ENCODE measurements around the gene CNTN4. TPM values are rescaled to one million over a fixed set of nuclear protein-coding genes. Genes with fewer than 3 reads are reported as not detected.

The CNTN4 gene
- total RNA-seq, 1 donor from 2014 or later, result 5.2 TPM

- H3K9me3 Mint-ChIP-seq, result no peaks in the 10 kb centered on the region
- H3K4me3 Mint-ChIP-seq, result no peak overlapping the region
- H3K27ac ChIP-seq, result no peak overlapping the region
- no peaks in the 10 kb centered on the region for H4K20me1 ChIP-seq (ENCODE audit: low read depth)
- H3K4me1 ChIP-seq, result no peaks in the 10 kb centered on the region
- no peaks in the 10 kb centered on the region for H3F3A ChIP-seq (ENCODE audit: low read depth)
- H3K36me3 Mint-ChIP-seq, result no peaks in the 10 kb centered on the region
- no peaks in the 10 kb centered on the region for H3K4me1 Mint-ChIP-seq
- no peak overlapping the region for H3K4me2 ChIP-seq
- no peaks in the 10 kb centered on the region for H3K27me3 ChIP-seq
- H3K36me3 ChIP-seq, result no peaks in the 10 kb centered on the region
- no peaks in the 10 kb centered on the region for H3K9me3 ChIP-seq (ENCODE audit: low read depth)
- H3K4me3 ChIP-seq, result no peak overlapping the region
- no peak overlapping the region for H3K27ac Mint-ChIP-seq
- H3K9ac ChIP-seq, result no peak overlapping the region
- TF ChIP-seq EZH2phosphoT487 (IDR thresholded peaks at IDR 0.05) (no peak), CTCF (IDR thresholded peaks at IDR 0.05) (no peak), EZH2 (IDR thresholded peaks at IDR 0.05) (no peak)
- no peak for DNase-seq (ENCODE audit: low spot score)
- no peaks in the 10 kb centered on the region for H3K27me3 Mint-ChIP-seq (ENCODE audit: insufficient read depth, low read depth)
- H2AFZ ChIP-seq (replicated peaks), result no peak overlapping the region
- H3K79me2 ChIP-seq (ENCODE audit: low read depth), result no peaks in the 10 kb centered on the region
These were observed 112.9 kb downstream of the CNTN4 start for GRCh38 chr3:2211568-2211967.

- no peaks in the 10 kb centered on the region for H3K4me1 ChIP-seq
- H3K27me3 ChIP-seq, result no peaks in the 10 kb centered on the region
- no peaks in the 10 kb centered on the region for H3K9me3 ChIP-seq (ENCODE audit: low read depth)
- no peak for DNase-seq (ENCODE audit: low spot score)
- no peak overlapping the region for H3K27ac ChIP-seq
- no peaks in the 10 kb centered on the region for H3K36me3 ChIP-seq
- Mint-ChIP-seq H3K27ac (no peak overlapping the region), H3K4me1 (no peaks in the 10 kb centered on the region), H3K27me3 (ENCODE audit: insufficient read depth, low read depth) (peaks cover 2% of the 10 kb centered on the region), H3K36me3 (no peaks in the 10 kb centered on the region), H3K4me3 (no peak overlapping the region), H3K9me3 (no peaks in the 10 kb centered on the region)
- H3K4me3 ChIP-seq, result no peak overlapping the region
- no peak overlapping the region for H3K4me2 ChIP-seq
- H4K20me1 ChIP-seq (ENCODE audit: low read depth), result no peaks in the 10 kb centered on the region
- H2AFZ ChIP-seq (replicated peaks), result no peak overlapping the region
- no peaks in the 10 kb centered on the region for H3F3A ChIP-seq (ENCODE audit: low read depth)
- TF ChIP-seq EZH2 (IDR thresholded peaks at IDR 0.05), result no peak
- no peak for TF ChIP-seq CTCF (IDR thresholded peaks at IDR 0.05)
- TF ChIP-seq EZH2phosphoT487 (IDR thresholded peaks at IDR 0.05), result no peak
- no peaks in the 10 kb centered on the region for H3K79me2 ChIP-seq (ENCODE audit: low read depth)
- H3K9ac ChIP-seq, result no peak overlapping the region
These were observed 113.5 kb downstream of the CNTN4 start for GRCh38 chr3:2212206-2212605.

- Histone ChIP-seq H3F3A (ENCODE audit: low read depth) (no peaks in the 10 kb centered on the region), H2AFZ (replicated peaks) (no peak overlapping the region), H3K79me2 (ENCODE audit: low read depth) (no peaks in the 10 kb centered on the region), H3K4me3 (no peak overlapping the region), H4K20me1 (ENCODE audit: low read depth) (no peaks in the 10 kb centered on the region), H3K4me1 (no peaks in the 10 kb centered on the region), H3K36me3 (no peaks in the 10 kb centered on the region), H3K9me3 (ENCODE audit: low read depth) (peaks cover 9% of the 10 kb centered on the region), H3K27ac (no peak overlapping the region), H3K4me2 (no peak overlapping the region), H3K27me3 (no peaks in the 10 kb centered on the region), H3K9ac (no peak overlapping the region)
- no peaks in the 10 kb centered on the region for H3K36me3 Mint-ChIP-seq
- no peaks in the 10 kb centered on the region for H3K9me3 Mint-ChIP-seq
- H3K27ac Mint-ChIP-seq, result no peak overlapping the region
- no peaks in the 10 kb centered on the region for H3K4me1 Mint-ChIP-seq
- TF ChIP-seq EZH2 (IDR thresholded peaks at IDR 0.05) (no peak), EZH2phosphoT487 (IDR thresholded peaks at IDR 0.05) (no peak), CTCF (IDR thresholded peaks at IDR 0.05) (no peak)
- H3K4me3 Mint-ChIP-seq, result no peak overlapping the region
- DNase-seq (ENCODE audit: low spot score), result no peak
- H3K27me3 Mint-ChIP-seq (ENCODE audit: insufficient read depth, low read depth), result peaks cover 2% of the 10 kb centered on the region
These were observed 119.7 kb downstream of the CNTN4 start for GRCh38 chr3:2218375-2218774.
